Ureter (tissue), 1 donor: ENCODE measurements around the gene LPCAT2. TPM values are rescaled to one million over a fixed set of nuclear protein-coding genes. Genes with fewer than 3 reads are reported as not detected.
"Not testable (repeated sequence)": the region's sequence is repeated elsewhere in the genome, so short reads cannot be mapped to it uniquely, and the experiment has no call there.

Experiments
- DNase-seq: peaks from one replicate; pipeline ENCODE4 v3.0.0-alpha.2; 2020; ENCODE audit warnings: low spot score
- total RNA-seq: library from RNA; stranded (reverse); gene quantifications from one replicate; pipeline ENCODE4 v1.2.4, GENCODE V29; 2023
- donor health status: DM: yes; HTN: yes; CAD: no.

Gene LPCAT2
- total RNA-seq, 1 donor from 2014 or later = 23.6 TPM

GRCh38 chr16:55605754-55606336 lies 97.0 kb downstream of the LPCAT2 start:
- no peak for DNase-seq

- no peak for DNase-seq
Measured at GRCh38 chr16:55613613-55614335, 104.9 kb downstream of the LPCAT2 start.

- DNase-seq = no peak
Measured at GRCh38 chr16:55615071-55615470, 106.2 kb downstream of the LPCAT2 start.

GRCh38 chr16:55615670-55616069 lies 106.8 kb downstream of the LPCAT2 start:
- DNase-seq = not testable (repeated sequence)

GRCh38 chr16:55621771-55622170 lies 112.9 kb downstream of the LPCAT2 start:
- no peak for DNase-seq

- no peak for DNase-seq
Measured at GRCh38 chr16:55622272-55622671, 113.4 kb downstream of the LPCAT2 start.

GRCh38 chr16:55622930-55623561 lies 114.2 kb downstream of the LPCAT2 start:
- no peak for DNase-seq

GRCh38 chr16:55623640-55624039 lies 114.8 kb downstream of the LPCAT2 start:
- no peak for DNase-seq

- DNase-seq = no peak
Measured at GRCh38 chr16:55624696-55625095, 115.8 kb downstream of the LPCAT2 start.

- no peak for DNase-seq
Measured at GRCh38 chr16:55625843-55626242, 117.0 kb downstream of the LPCAT2 start.

GRCh38 chr16:55628306-55628968 lies 119.6 kb downstream of the LPCAT2 start:
- no peak for DNase-seq

GRCh38 chr16:55630774-55631173 lies 121.9 kb downstream of the LPCAT2 start:
- DNase-seq = no peak

GRCh38 chr16:55632259-55632658 lies 123.4 kb downstream of the LPCAT2 start:
- no peak for DNase-seq

- no peak for DNase-seq
Measured at GRCh38 chr16:55634193-55634592, 125.3 kb downstream of the LPCAT2 start.

Other genes starting within 250 kb of the LPCAT2 start
- not detected for gene IRX6, start 184.9 kb upstream of the LPCAT2 start, total RNA-seq
- 121 TPM for gene MMP2, start 29.9 kb upstream of the LPCAT2 start, total RNA-seq
- 42.5 TPM for gene CAPNS2, start 57.6 kb downstream of the LPCAT2 start, total RNA-seq
- 4.6 TPM for gene SLC6A2, start 146.9 kb downstream of the LPCAT2 start, total RNA-seq